ENCODE data around the gene CD7.
"Not testable (repeated sequence)": the region's sequence is repeated elsewhere in the genome, so short reads cannot be mapped to it uniquely, and the experiment has no call there.

DNA sequence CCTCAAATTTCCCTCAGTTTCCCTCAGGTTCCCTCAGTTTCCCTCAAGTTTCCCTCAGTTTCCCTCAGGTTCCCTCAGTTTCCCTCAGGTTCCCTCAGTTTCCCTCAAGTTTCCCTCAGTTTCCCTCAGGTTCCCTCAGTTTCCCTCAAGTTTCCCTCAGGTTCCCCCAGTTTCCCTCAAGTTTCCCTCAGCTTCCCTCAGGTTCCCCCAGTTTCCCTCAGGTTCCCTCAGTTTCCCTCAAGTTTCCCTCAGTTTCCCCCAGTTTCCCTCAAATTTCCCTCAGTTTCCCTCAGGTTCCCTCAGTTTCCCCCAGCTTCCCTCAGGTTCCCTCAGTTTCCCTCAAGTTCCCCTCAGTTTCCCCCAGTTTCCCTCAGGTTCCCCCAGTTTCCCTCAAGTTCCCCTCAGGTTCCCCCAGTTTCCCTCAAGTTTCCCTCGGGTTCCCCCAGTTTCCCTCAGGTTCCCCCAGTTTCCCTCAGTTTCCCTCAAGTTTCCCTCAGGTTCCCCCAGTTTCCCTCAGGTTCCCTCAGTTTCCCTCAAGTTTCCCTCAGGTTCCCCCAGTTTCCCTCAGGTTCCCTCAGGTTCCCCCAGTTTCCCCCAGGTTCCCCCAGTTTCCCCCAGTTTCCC lies 42.2 kb upstream of the CD7 start:
- TF ChIP-seq CHD2 (IDR thresholded peaks at IDR 0.05; ENCODE audit: low read length, partially characterized antibody); YY1 (IDR thresholded peaks at IDR 0.05; ENCODE audit: low read depth); TAF1 (IDR thresholded peaks at IDR 0.05; ENCODE audit: borderline replicate concordance, low read depth, low read length); TEAD4 (IDR thresholded peaks at IDR 0.05; ENCODE audit: borderline replicate concordance, insufficient read depth); POLR2AphosphoS5 (IDR thresholded peaks at IDR 0.05; ENCODE audit: low read depth, low read length); RAD21 (IDR thresholded peaks at IDR 0.05; ENCODE audit: low read length); EZH2phosphoT487 (IDR thresholded peaks at IDR 0.05; ENCODE audit: borderline replicate concordance, low read depth): not testable (repeated sequence)
- TF ChIP-seq, protein P1, sequence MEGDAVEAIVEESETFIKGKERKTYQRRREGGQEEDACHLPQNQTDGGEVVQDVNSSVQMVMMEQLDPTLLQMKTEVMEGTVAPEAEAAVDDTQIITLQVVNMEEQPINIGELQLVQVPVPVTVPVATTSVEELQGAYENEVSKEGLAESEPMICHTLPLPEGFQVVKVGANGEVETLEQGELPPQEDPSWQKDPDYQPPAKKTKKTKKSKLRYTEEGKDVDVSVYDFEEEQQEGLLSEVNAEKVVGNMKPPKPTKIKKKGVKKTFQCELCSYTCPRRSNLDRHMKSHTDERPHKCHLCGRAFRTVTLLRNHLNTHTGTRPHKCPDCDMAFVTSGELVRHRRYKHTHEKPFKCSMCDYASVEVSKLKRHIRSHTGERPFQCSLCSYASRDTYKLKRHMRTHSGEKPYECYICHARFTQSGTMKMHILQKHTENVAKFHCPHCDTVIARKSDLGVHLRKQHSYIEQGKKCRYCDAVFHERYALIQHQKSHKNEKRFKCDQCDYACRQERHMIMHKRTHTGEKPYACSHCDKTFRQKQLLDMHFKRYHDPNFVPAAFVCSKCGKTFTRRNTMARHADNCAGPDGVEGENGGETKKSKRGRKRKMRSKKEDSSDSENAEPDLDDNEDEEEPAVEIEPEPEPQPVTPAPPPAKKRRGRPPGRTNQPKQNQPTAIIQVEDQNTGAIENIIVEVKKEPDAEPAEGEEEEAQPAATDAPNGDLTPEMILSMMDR (IDR thresholded peaks at IDR 0.05) = not testable (repeated sequence)

Data from SK-N-SH (cell line).